ENCODE data around the gene NTF4.

DNA sequence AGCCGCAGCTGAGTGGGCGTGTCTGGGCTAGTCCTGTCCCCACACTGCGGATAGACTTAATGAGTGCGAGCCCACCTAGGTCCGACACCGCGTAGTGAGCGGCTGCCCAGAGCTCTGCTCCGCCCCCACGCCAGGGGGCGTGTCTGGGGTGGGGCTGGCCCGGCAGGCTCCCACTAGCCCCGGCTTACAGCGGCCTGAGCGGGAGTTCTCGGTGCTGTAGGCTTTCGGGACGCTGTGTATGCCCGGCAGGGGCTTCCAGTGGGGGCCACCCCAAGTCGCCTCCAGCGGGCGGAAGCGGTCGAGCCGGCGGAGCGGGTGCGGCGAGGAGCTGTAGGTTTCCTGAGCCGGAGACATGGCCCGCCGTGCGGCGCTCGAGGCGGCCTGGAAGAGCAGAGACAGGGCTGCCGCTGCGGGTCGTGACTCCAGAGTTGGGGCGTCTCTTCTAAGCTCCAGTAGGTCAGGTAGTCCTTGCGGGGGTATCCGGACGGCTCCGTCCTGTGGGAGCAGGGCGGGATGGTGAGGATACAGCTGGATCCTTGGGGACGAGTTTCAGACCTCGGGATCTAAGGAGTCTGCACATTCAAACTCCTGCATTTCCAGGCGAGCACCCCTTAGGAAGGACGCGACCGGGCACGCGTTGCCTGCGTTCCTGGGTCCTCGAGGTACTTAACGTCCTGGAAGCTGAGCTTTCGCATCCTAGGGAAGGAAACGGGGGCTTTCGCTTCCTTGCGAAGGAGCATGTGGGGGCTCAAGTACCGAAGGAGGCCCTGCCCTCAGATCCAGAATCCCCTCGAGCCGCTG, 8.3 kb downstream of the NTF4 start:
- TF ChIP-seq, protein P1, sequence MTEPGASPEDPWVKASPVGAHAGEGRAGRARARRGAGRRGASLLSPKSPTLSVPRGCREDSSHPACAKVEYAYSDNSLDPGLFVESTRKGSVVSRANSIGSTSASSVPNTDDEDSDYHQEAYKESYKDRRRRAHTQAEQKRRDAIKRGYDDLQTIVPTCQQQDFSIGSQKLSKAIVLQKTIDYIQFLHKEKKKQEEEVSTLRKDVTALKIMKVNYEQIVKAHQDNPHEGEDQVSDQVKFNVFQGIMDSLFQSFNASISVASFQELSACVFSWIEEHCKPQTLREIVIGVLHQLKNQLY (CRISPR knock-in tag; IDR thresholded peaks at IDR 0.05), result no peak
- TF ChIP-seq MED1 (CRISPR knock-in tag; IDR thresholded peaks at IDR 0.05), result no peak

All from HepG2 (cell line).